Inferior parietal cortex (tissue), 1 donor: ENCODE measurements around the gene FHDC1.

Experiments used
- DNase-seq: peaks from one replicate; pipeline ENCODE4 v3.0.0-alpha.2; 2016; ENCODE audit errors: extremely low spot score

The FHDC1 gene

GRCh38 chr4:153005899-153006381 lies 69.8 kb downstream of the FHDC1 start:
- no peak for DNase-seq

- no peak for DNase-seq
These were observed 72.6 kb downstream of the FHDC1 start for GRCh38 chr4:153008578-153009199.

GRCh38 chr4:153010146-153010545 lies 74.0 kb downstream of the FHDC1 start:
- no peak for DNase-seq

- no peak for DNase-seq
These were observed 77.3 kb downstream of the FHDC1 start for GRCh38 chr4:153013202-153013977.

GRCh38 chr4:153014460-153014859 lies 78.3 kb downstream of the FHDC1 start:
- no peak for DNase-seq

- DNase-seq, result no peak
These were observed 80.5 kb downstream of the FHDC1 start for GRCh38 chr4:153016592-153016991.

GRCh38 chr4:153018031-153018430 lies 81.9 kb downstream of the FHDC1 start:
- DNase-seq, result no peak

- DNase-seq, result no peak
These were observed 82.6 kb downstream of the FHDC1 start for GRCh38 chr4:153018684-153019083.

- no peak for DNase-seq
These were observed 83.8 kb downstream of the FHDC1 start for GRCh38 chr4:153019906-153020305.

GRCh38 chr4:153020457-153020856 lies 84.3 kb downstream of the FHDC1 start:
- no peak for DNase-seq

- no peak for DNase-seq
These were observed 85.2 kb downstream of the FHDC1 start for GRCh38 chr4:153021276-153021675.

GRCh38 chr4:153022241-153022715 lies 86.2 kb downstream of the FHDC1 start:
- no peak for DNase-seq

GRCh38 chr4:153023139-153023538 lies 87.0 kb downstream of the FHDC1 start:
- no peak for DNase-seq

- DNase-seq, result no peak
These were observed 87.7 kb downstream of the FHDC1 start for GRCh38 chr4:153023692-153024394.

GRCh38 chr4:153024466-153024865 lies 88.3 kb downstream of the FHDC1 start:
- no peak for DNase-seq

- no peak for DNase-seq
These were observed 89.3 kb downstream of the FHDC1 start for GRCh38 chr4:153025406-153025805.

- no peak for DNase-seq
These were observed 90.6 kb downstream of the FHDC1 start for GRCh38 chr4:153026591-153027346.

GRCh38 chr4:153027866-153028265 lies 91.7 kb downstream of the FHDC1 start:
- DNase-seq, result no peak

GRCh38 chr4:153028535-153028934 lies 92.4 kb downstream of the FHDC1 start:
- DNase-seq, result no peak
